HG03575 (cell line): ENCODE results near the gene HEATR3.
"Not testable (repeated sequence)": the region's sequence is repeated elsewhere in the genome, so short reads cannot be mapped to it uniquely, and the experiment has no call there.

ENCODE experiments used
- ATAC-seq: cut with Tn5 transposase; IDR thresholded peaks from one replicate; pipeline ENCODE4 v1.9.1; 2021; ENCODE audit not compliant: unreplicated experiment, insufficient number of reproducible peaks, low FRiP score; ENCODE audit errors: extremely low read depth

HEATR3 gene

DNA sequence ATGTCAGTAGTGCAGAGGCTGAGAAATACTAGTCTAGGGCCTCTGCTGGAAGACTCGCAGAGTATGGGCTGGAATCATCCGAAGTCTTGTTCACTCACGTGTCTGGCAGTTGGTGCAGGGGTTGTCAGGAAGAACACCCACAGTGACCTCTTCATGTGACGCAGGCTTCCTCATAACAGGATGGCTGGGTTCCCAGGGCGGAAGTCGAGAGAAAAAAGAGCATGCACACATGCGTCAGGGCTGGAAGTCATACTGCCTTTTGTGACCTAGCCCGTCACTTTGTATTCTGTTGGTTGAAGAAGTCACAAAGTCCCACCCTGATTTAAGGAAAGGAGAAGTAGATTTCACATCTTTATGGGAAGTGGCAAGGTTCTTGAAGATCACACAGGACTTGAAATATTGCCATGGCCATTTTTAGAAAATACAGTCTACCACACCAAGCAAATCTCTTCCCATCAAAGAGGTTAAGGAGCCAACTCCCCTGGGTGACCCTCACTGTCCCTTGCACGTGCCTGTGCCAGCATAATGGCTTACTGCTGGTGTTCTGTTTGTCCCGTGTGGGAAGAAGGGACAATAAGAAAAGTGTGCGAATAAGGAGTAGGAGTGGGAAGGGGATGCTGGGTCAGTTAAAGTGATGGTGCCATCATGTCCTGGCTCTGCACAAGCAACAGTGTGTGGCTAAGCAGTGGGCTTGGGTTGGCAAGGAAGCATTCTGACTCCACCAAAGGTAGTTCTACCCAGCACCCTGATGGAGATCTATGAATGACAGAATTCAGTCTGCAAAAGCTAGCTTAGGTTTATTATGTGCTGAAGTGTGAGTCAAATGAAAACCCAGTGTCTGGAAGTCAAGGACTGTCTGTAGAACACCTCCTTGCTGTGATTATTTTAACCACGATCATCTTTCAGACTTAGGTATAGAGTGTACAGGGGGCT lies 28.1 kb downstream of the HEATR3 start:
- ATAC-seq = no peak

DNA sequence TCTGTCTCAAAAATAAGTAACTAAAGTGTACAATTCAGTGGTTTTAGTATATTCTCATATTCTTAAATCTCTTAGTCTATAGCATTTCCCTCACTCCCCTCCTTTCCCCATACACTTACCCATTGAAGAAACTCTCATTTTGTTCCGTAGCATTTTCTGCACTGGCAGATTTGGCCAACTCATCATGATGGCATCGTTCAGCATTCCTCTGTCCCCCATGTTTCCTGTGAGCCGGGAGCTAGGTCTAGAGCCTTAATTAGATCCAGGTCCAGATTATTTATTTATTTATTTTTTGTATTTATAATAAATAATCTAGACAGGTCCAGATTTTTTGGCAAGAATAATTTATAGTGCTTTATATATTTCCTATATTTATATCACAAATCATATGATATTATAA lies 31.0 kb downstream of the HEATR3 start:
- ATAC-seq = no peak

DNA sequence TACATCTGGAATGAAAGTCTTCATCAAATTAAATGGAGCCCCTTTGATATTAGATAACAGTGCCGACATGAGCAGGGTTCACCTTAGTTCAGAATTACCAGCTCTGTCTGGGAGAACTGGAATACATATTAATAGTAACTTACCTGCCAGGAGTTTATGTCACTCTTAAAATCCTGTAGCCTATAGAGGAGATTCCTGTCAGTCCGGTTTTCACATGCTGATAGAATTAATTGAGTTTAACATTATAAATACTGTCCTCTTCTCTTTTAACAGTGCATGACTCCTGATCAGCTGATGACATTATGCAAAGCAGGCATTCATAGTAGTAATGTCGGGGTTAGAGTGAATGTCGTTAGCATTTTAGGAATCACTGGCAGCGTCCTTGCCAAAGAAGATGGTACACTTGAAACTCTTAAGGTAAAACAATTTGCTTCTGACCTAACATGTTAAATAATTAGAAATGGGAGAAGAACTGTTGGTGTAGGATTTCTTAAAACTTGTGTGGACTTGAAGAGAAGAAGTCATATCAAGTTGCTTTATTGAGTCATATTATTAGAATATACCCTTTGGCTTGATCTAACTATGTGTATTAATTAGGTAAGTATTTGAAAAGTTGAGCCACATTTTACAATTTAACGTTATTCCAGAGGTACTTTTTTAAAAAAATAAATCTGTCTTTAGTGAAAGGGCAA lies 34.3 kb downstream of the HEATR3 start:
- no peak for ATAC-seq

DNA sequence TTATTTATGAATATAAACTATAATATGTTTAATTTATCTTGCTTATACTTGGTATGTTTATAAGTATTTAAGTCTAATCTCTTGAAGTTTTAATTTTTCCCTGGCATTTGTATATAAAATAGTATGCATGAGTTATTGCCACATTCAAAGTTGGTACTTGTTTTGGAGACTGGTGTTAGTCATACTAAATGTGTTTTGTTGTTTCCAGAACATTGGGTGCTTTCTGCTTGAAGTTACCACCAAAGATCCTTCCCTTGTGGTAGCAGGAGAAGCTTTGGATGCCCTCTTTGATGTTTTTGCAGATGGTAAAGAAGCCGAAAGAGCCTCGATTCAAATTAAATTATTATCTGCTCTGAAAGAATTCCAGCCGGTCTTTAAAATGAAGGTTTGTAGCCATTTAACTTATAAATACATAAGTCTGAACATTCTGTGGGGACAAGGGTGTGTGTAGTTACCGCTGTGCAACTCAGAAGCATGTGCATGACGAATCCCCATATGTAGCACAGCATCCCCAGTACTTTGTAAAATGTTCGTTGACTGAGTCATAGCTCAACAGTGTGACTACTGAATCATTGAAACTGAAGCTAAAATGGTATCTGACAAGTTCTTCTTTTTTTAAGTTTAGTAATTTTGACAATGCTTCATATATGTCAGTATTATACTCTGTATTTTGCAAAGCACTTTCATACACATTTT lies 36.4 kb downstream of the HEATR3 start:
- no peak for ATAC-seq

DNA sequence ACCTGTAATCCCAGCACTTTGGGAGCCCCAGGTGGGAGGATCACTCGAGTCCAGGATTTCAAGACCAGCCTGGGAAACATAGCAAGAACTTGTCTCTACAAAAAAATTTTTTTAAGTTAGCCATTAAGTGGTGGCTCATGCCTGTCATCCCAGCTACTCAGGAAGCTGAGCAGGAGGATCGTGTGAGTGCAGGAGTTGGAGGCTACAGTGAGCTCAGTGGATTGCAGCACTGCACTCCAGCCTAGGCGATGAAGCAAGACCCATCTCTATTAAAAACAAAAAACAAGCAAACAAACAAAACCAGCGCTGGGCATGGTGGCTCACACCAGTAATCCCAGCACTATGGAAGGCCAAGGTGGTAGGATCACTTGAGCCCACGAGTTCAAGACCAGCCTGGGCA lies 38.0 kb downstream of the HEATR3 start:
- ATAC-seq = no peak

DNA sequence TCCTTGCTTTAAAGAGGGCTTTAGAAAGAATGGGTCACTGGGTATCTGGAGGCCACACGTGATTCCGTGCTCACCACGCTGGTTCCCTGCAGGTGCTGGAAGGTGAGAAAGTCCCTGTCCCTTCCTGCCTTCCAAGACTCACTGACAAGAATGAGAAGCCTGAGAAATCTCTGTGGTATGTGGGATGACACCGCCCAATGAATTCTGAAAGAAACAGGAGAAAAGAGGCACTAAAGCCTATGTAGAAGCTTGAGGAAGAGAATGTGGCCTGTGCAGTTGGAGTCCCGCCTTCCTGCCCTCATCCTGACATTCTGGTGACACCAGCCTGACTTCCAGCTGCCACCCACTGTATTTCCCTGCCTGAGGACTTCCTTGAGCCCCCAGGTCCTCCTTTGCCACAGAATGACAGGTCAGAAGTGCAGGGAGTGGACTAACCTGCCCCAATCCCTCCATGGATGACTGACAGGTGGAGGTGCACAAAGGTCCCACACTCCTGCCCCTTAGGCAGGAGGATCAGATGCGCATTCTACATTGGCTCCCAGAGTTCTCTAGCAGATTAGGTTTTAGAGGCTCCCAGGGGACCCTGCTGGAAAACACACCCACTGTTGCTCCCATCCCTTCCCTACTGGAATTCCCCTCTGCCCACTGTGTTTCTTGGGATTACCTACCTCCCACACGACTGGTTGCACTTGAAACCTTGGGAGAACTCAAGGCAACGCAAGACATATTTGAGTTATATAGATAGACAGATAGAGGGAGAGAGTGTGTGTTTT lies 48.8 kb downstream of the HEATR3 start:
- no peak for ATAC-seq

DNA sequence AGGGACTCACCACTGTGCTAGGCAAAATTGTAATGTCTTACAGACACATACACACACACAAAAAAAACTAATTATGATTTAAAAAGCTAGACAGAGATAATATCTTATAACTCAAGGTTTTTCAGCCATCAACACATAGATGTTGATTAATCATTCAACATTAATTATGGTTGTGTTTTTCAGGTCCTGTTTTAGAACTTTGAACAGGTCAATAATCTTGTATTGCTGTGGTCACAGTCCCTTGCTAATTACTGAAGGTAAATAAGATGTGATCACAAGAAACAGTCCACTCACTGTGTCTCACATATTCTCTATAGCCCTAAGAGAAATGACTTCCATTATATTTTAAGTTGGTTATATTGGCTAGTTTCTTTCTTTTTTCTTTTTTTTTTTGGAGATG lies 54.9 kb downstream of the HEATR3 start:
- no peak for ATAC-seq

DNA sequence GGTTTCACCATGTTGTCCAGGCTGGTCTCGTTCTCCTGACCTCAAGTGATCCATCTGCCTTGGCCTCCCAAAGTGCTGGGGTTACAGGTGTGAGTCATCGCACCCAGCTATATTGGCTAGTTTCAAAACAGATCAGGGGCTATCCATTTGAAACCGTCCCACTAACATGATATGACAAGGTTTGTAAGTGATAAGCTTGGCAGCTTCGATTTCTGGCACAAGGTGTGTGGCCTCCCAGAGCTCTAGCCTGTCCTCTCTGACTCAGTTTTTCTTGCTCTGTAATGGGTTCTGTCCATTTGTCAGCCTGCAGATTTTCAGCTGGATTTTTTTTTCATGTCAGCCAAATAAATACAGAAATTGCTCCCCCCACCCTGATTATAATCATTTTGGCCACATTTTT lies 55.5 kb downstream of the HEATR3 start:
- ATAC-seq = no peak

DNA sequence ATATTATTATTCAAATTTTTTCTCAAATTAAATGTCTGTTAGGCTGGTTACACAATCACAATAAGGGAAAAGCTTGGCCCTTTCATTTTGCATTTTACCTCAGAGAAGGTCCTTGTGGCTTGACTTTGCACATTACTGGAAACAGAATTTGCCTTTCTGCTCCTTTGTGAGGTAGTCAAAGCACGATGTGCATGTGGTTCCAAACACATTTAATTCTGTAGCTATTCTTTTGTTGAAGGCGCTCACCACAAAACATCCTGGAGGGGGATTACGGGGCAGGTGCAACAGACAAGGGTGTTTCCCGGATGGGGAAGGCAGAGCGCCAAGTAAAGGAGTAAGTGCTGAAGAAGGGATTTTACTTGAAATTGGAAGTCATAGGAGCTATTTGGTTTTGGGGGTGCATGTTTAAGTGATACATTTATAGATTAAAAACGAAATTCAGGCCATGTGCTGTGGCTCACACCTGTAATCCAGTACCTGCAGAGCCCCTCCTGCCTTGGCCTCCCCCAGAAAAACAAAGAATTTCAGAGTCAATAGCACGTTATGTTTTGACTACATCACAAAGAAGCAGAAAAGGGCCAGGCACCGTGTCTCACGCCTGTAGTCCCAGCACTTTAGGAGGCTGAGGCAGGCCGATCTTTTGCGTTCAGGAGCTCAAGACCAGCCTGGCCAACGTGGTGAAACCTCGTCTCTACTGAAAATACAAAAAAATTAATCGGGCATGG lies 56.1 kb downstream of the HEATR3 start:
- ATAC-seq = no peak

DNA sequence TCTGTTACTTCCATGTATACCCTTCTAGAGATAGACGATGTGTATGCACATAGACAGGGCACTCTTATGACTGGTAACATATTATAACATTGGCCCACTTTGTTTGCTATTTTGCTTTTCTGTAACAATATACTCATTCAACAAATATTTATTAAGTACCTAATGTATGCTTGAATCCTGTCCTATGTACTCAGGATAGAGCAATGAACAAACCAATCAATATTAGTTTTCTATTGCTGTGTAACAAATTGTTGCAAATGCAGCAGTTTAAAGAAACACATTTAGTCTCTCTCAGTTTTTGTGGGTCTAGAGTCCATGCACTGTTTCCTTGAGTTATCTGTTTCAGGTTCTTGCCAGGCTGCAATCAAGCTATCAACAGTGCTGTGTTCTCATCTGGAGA lies 57.6 kb downstream of the HEATR3 start:
- no peak for ATAC-seq

DNA sequence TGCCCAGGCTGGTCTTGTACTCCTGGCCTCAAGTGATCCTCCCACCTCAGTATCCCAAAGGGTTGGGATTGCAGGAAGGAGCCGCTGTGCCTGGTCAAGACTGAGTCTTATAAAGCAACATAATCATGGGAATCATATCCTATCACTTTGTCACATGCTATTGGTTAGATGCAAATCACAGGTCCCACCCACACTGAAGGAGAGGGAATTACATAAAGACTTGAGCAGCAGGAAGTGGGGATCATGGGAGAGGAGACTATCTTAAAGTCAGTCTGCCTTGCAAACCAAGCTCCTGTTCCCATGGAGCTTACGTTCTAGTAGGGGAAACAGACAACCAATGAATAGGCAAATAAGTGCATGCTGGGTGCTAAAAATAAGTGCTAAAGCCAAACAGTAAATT lies 59.0 kb downstream of the HEATR3 start:
- no peak for ATAC-seq

DNA sequence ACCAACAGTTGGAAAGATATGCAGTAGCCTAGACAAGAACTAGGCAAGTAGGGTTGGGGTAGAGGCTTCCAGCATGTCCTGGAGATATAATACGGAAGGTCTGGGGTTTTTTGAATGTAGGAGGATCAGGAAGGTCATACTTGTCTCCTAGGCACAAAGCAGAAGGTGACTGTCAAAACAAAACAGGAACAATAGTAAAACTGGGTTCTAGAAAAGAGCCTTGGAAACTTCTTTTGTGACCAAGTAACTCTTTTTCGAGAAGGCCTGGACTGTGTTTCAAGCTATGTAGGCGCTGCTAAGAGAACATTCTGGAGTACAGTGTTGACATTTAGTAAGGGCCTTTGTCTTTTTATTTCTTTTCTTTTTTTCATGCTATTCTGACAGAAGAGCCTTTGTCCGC lies 60.4 kb downstream of the HEATR3 start:
- ATAC-seq = no peak

DNA sequence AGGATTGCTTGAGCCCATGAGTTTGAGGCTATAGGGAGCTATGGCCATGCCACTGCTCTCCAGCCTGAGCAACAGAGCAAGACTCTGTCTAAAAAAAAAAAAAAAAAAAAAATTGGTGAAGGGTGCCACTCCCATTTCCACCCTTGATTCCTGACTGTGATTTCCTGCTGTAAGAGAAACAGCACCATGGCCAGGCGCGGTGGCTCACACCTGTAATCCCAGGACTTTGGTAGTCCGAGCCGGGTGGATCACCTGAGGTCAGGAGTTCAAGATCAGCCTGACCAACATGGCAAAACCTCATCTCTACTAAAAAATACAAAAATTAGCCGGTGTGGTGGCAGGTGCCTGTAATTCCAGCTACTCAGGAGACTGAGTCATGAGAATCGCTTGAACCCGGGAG lies 66.8 kb downstream of the HEATR3 start:
- not testable (repeated sequence) for ATAC-seq

DNA sequence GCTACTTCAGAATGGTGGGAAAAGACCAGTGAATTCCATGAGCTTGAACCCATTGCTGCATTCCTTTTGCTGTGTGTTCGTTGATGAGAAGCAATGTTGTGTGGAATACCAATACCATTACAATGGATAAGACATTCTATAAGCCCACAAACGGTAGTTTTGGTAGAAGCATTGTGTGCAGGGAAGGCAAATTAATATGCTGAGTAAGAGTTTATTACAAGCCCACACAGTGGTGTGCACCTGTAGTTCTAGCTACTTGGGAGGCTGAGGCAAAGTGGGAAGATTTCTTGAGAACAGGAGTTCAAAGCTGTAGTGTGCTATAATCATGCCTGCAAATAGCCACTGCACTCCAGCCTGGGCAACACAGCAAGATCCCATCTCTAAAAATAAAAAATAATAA lies 67.4 kb downstream of the HEATR3 start:
- ATAC-seq = no peak

DNA sequence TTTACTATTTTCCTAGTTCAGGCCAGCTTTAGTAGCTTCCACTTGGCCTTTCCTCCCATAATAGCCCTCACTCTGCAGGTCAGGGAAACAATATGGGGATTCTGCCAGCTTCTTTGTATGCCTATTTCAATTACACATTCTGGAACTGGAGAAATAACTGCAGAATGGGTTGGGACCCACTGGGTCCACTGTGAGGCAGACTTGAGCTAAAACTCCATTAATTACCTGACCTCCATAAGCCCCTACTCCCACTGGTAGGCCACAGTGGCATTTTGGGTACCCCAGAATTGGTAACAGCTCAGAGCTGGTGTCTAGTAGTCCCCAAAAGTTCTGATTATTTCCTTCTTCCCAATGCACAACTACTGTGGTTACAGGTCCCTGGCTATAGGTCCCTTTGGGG lies 70.6 kb downstream of the HEATR3 start:
- ATAC-seq = no peak

DNA sequence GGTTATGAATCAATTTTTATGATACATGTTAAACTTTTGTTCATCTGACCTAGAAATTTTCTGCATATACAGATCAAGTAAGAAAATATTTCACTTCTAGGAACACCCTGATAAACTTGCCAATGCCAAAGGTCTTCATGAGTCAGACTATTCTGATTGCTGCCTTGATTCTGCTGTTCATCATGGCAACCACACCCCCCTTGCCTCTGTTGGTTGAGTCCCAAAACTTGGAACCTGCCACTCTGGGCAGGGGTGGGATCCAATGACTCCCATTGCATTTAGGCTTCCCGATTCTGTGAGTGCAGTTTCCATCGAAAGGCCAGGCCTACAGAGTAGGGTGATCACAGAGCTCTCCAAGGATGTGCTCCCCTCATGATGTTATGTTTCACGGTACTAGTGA lies 71.5 kb downstream of the HEATR3 start:
- ATAC-seq = no peak

DNA sequence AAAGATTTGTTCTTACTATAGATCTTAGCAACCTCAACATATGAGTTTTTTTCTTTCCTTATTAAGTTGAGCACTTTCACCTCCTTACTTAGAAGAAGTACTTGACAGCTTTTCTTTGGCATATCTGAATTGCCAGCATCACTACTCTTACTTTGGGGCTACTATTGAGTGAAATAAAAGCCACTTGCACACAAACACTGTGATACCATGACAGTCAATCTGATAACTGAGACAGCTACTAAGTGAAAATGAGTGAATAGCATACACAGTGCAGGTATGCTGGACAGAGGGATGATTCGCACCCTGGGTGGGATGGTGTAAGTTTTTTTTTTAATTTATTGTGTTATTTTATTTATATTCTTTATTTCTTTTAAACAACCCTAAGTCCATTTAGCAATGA lies 73.8 kb downstream of the HEATR3 start:
- no peak for ATAC-seq

DNA sequence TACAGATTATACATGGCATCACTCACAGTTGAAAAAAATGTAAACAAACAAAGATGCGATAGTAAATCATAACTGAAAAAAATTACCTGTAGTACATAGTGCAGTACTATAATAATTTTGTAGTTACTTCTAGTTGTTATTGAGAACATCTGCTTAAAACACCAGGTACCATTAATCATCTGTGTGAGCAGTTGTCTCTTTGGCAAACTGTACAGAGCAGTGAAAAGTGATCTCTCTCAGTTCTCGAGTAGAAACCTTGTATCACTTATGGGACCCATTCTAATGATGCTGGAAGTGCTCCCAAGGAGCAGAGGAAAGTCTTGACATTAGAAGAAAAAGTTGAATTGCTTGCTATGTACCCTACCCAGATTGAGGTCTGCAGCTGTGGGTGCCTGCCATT lies 78.4 kb downstream of the HEATR3 start:
- ATAC-seq = no peak
